Measurements from ENCODE around the gene TYMS. TPM values are rescaled to one million over a fixed set of nuclear protein-coding genes. Genes with fewer than 3 reads are reported as not detected.

Gene TYMS
- total RNA-seq, 1 donor from 2014 or later, result 1.8 TPM

- DNase-seq (ENCODE audit: low spot score) (no peak), ATAC-seq (no peak)
- intact Hi-C loops (cut with DNase I), result no loop called here
Measured at GRCh38 chr18:635171-635570, 22.3 kb upstream of the TYMS start.

GRCh38 chr18:641224-641623, 16.2 kb upstream of the TYMS start:
- intact Hi-C loops (cut with DNase I), result no loop called here
- DNase-seq (ENCODE audit: low spot score) (no peak), ATAC-seq (no peak)

- DNase-seq (ENCODE audit: low spot score) (no peak), ATAC-seq (no peak)
- intact Hi-C loops (cut with DNase I), result no loop called here
Measured at GRCh38 chr18:644395-645004, 13.0 kb upstream of the TYMS start.

- no peak for ATAC-seq
Measured at GRCh38 chr18:647304-647703, 10.1 kb upstream of the TYMS start.

GRCh38 chr18:649341-649740, 8.1 kb upstream of the TYMS start:
- DNase-seq (ENCODE audit: low spot score), result no peak
- intact Hi-C loops (cut with DNase I), result no loop called here
- ATAC-seq, result no peak

More at GRCh38 chr18:647304-647703, 10.1 kb upstream of the TYMS start:
- intact Hi-C loops (cut with DNase I), result no loop called here
- no peak for DNase-seq (ENCODE audit: low spot score)

- intact Hi-C loops (cut with DNase I), result no loop called here
- DNase-seq (ENCODE audit: low spot score), result no peak
- ATAC-seq, result no peak
Measured at GRCh38 chr18:650428-650858, 7.0 kb upstream of the TYMS start.

GRCh38 chr18:652131-652530, 5.3 kb upstream of the TYMS start:
- DNase-seq (ENCODE audit: low spot score) (no peak), ATAC-seq (no peak)
- intact Hi-C loops (cut with DNase I), result no loop called here

GRCh38 chr18:653512-653911, 3.9 kb upstream of the TYMS start:
- intact Hi-C loops (cut with DNase I), result no loop called here
- no peak for ATAC-seq

GRCh38 chr18:654601-655000, 2.9 kb upstream of the TYMS start:
- intact Hi-C loops (cut with DNase I), result no loop called here
- no peak for ATAC-seq

More at GRCh38 chr18:653512-653911, 3.9 kb upstream of the TYMS start:
- DNase-seq (ENCODE audit: low spot score), result no peak

GRCh38 chr18:655445-655844, 2.0 kb upstream of the TYMS start:
- ATAC-seq (no peak), DNase-seq (ENCODE audit: low spot score) (no peak)
- intact Hi-C loops (cut with DNase I), result no loop called here

More at GRCh38 chr18:654601-655000, 2.9 kb upstream of the TYMS start:
- DNase-seq (ENCODE audit: low spot score), result no peak

GRCh38 chr18:658001-658946, 821 bp downstream of the TYMS start:
- ATAC-seq, result peak; percentile 94
- peak; percentile 87 for DNase-seq (ENCODE audit: low spot score)
- intact Hi-C loops (cut with DNase I), result no loop called here

GRCh38 chr18:658947-659533, 1.6 kb downstream of the TYMS start:
- intact Hi-C loops (cut with DNase I), result no loop called here
- no peak for ATAC-seq

GRCh38 chr18:659597-659996, 2.1 kb downstream of the TYMS start:
- no peak for ATAC-seq
- intact Hi-C loops (cut with DNase I), result no loop called here

More at GRCh38 chr18:658947-659533, 1.6 kb downstream of the TYMS start:
- no peak for DNase-seq (ENCODE audit: low spot score)

GRCh38 chr18:662197-662596, 4.7 kb downstream of the TYMS start:
- no peak for DNase-seq (ENCODE audit: low spot score)
- intact Hi-C loops (cut with DNase I), result no loop called here
- ATAC-seq, result no peak

More at GRCh38 chr18:659597-659996, 2.1 kb downstream of the TYMS start:
- no peak for DNase-seq (ENCODE audit: low spot score)

GRCh38 chr18:666177-666576, 8.7 kb downstream of the TYMS start:
- ATAC-seq (no peak), DNase-seq (ENCODE audit: low spot score) (no peak)
- intact Hi-C loops (cut with DNase I), result no loop called here

GRCh38 chr18:666628-667027, 9.2 kb downstream of the TYMS start:
- intact Hi-C loops (cut with DNase I), result no loop called here
- no peak for ATAC-seq
- no peak for DNase-seq (ENCODE audit: low spot score)

GRCh38 chr18:668260-668659, 10.8 kb downstream of the TYMS start:
- ATAC-seq (no peak), DNase-seq (ENCODE audit: low spot score) (no peak)
- intact Hi-C loops (cut with DNase I), result no loop called here

GRCh38 chr18:669077-669476, 11.6 kb downstream of the TYMS start:
- DNase-seq (ENCODE audit: low spot score) (no peak), ATAC-seq (peak; percentile 20)
- intact Hi-C loops (cut with DNase I), result no loop called here

GRCh38 chr18:670522-670921, 13.1 kb downstream of the TYMS start:
- ATAC-seq, result no peak
- no peak for DNase-seq (ENCODE audit: low spot score)
- intact Hi-C loops (cut with DNase I), result no loop called here

- intact Hi-C loops (cut with DNase I), result no loop called here
- no peak for ATAC-seq
- no peak for DNase-seq (ENCODE audit: low spot score)
Measured at GRCh38 chr18:671405-671804, 14.0 kb downstream of the TYMS start.

All from sciatic nerve (tissue), 2 donors.